HG02678 (cell line): ENCODE measurements around the gene SIPA1L3.

Source experiments
- ATAC-seq: cut with Tn5 transposase; IDR thresholded peaks from one replicate; pipeline ENCODE4 v1.9.1; 2021; ENCODE audit warnings: mild to moderate bottlenecking, moderate library complexity; ENCODE audit not compliant: unreplicated experiment

SIPA1L3 gene

DNA sequence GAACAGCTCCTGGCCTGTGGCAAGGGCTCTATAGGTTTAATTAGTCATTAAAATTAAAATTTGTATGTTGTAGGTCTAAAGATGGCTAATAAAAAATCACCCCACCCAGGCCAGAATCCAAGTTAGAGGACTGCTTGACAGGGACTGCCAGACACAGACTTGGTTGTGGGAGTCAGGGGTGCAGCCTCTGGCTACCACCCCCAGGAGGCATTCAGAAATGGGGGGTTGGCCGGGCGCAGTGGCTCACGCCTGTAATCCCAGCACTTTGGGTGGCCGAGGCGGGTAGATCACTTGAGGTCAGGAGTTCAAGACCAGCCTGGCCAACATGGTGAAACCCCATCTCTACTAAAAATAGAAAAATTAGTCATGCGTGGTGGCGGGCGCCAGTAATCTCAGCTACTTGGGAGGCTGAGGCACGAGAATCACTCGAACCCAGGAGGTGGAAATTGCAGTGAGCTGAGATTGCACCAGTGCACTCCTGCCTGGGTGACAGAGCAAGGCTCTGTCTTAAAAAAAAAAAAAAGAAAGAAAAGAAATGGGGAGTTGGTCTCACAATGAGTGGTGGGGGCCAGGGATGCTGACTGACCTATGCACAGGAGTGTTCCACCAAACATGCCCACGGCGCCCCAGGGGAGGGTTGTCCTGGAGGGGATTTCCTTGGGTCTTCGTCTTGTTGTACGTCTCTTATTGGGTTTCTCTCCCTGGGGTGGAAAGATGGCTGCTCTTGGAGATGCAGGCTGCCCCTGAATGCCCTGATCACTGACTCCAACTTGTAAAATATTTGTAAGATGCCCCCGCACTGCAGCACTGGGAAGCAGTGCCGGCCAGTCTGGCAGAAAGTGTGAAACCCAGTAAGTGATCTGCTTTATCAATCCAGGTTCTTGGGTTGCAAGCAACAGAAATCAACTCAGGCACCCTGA, 68.8 kb downstream of the SIPA1L3 start:
- ATAC-seq: no peak

DNA sequence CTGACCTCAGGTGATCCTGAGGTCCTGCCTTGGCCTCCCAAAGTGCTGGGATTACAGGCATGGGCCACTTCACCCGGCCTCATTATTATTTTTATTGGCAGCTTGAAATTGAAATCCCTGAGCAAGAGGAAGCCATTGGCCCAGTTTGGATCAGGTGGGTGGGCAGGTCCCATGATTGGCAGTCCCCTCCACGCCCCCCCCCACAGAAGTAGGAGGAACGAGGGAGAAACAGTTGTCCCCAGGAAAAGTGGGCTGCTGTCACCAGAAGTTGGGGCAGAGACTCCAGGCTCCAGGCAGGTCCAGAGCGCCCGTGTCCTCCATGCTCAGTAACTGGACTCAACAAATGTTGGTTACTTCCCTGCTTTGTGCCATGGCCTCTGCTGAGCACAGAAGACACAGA, 70.4 kb downstream of the SIPA1L3 start:
- no peak for ATAC-seq

GRCh38 chr19:37977992-37978391, 71.0 kb downstream of the SIPA1L3 start:
- no peak for ATAC-seq

DNA sequence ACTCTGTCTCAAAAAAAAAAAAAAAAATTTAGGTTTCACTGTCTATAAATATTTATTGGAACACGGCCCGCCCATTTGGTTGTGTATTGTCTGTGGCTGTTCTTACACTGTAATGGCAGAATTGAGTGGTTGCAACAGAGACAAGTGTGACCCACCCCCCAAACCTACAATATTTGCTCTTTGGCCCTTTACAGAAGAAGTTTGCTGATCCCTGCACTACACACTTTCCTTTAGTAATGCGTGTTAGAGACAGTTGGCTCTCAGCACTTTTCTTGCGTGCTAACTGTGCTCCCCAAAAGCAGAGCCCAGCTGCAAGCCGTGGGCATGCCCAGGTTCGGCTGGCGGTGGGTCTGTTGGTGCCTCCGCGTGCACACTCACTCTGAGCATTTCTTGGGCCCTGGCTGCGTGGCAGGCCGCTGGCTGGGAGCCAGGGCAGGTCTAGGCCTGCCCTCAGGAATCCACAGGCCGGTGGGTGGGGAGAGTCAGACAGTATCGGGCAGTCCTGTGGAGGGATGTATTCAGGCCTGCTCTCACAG, 72.6 kb downstream of the SIPA1L3 start:
- ATAC-seq: peak; percentile 43

DNA sequence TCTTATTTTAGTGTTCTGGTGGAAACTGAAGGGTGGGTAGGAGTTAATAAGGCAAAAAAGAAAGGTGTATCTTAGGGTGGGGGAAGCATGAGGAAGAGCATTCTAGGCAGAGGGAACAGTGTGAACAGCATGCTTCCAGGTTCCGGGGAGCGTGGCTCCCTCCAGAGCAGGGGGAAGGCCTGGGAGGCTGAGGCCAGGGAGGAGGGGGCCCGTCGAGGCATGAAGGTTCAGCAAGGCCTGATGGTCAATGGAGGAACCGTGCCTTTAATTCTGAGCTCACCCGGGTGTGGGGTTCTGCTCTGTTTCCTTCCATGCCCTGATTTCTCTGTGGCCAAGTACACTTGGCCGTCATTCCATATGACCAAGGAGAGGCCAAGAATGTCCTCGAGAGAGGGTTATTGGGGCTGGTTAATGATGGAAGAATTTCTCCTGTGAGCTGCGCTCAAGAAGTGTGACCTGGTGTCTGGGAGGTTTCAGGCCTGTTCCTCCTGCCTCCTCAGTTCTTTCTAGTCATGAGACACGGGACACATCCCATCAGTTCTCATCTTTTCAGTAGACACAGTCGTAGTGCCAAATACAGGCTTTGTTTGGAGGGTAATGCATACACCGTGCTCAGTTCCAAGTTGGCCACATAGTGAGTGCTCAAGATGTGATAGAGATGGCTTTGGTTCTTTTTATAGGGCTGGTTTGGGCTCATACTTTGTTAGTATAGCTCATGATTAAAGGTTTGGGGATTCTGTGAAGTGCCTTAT, 73.6 kb downstream of the SIPA1L3 start:
- ATAC-seq: no peak

- no peak for ATAC-seq
These were observed 74.9 kb downstream of the SIPA1L3 start for GRCh38 chr19:37981785-37982475.

DNA sequence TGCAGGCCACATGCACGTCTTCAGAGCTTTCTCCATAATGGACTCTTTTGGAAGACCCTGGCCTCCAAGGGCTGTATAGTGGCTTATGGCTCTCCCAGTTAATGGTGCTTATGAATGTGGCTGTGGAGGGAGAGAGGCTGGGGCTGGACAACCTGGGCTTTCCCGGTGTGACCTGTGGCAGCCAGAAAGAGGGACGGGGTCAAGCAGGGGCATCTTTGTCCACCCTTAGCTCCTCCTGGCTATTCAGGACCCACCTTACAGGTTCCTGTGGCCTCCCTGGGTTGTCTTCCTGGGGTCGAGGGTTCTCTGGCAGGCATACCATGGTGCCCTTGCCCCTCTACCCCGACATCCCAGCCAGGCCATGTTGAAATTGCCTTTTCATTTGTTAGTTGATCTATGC, 75.6 kb downstream of the SIPA1L3 start:
- no peak for ATAC-seq

- ATAC-seq: no peak
These were observed 76.1 kb downstream of the SIPA1L3 start for GRCh38 chr19:37983153-37983552.

- ATAC-seq: no peak
These were observed 76.9 kb downstream of the SIPA1L3 start for GRCh38 chr19:37983916-37984315.

DNA sequence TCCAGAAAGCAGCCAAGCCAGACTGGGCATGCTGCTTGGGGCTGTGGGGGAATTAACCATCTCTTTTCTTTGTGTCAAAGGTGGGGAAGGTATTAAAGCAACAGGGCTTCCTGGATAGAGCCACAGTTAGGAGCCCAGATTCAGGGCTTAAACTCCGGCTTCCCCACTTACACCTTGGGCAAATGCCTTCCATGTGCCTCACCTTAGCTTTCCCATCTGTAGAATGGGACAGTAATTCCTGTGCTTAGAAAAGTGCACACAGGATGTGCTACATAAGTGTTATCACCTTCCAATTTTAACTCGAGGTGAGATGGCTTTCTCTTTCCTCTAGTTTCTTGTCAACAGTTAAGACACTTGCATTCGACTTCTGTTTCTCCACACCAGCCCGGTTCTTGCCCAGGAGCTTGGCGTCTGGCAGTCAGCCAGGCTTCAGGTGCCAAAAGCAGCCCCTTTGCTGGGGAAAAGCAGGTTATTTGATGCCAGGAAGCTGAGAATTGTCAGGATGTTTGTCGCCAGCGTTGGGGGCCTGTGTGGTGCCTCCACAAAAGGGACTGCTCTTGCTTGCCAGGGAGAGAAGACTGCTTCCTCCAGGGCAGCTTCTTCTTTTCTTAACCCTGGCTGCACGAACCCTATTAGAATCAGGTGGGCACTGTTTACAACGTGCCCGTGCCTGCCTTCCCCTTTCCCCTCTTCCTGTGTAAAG, 79.2 kb downstream of the SIPA1L3 start:
- no peak for ATAC-seq

GRCh38 chr19:37987356-37988332, 80.6 kb downstream of the SIPA1L3 start:
- no peak for ATAC-seq

GRCh38 chr19:37988758-37989635, 82.0 kb downstream of the SIPA1L3 start:
- no peak for ATAC-seq

- ATAC-seq: no peak
These were observed 82.8 kb downstream of the SIPA1L3 start for GRCh38 chr19:37989855-37990254.

DNA sequence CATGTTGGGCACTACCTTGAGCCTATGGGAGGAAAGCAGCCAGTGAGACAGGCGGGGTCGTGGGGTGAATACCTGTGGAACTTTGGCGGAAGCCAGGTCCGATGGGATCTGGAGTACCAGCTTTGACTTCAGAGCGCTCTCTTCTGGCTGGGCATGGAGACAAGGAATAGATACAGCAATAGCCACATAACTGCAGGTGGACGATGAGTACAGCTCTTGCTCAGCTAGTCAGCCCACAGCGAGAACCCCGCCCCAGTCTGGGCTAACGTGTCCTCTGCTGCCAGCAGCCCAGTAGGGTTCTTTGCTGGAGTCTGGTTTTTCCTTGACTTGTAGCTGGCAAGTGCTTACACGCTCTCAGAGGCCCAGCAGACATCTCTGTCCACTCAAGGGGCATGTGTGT, 83.4 kb downstream of the SIPA1L3 start:
- no peak for ATAC-seq

- no peak for ATAC-seq
These were observed 84.3 kb downstream of the SIPA1L3 start for GRCh38 chr19:37991176-37991835.

- no peak for ATAC-seq
These were observed 84.8 kb downstream of the SIPA1L3 start for GRCh38 chr19:37991841-37992248.

DNA sequence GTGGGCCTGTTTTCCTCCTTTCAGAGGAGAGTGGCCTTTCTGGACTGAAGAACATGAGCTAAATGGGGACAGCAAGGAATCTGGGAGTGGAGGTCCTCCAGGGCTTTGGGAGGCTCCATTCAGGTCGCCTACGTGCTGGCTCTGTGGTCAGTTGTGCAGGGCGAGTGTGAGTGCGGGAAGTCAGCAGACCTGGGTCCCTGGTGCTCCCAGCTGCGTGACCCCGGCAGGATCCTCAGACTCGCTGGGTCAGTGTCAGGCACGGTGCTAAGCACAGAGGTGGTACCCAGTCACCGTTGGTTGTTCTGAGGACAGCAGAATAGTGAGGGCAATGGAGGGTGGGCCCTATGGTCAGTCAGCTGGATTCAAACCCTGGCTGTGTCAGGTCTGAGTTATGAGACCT, 85.8 kb downstream of the SIPA1L3 start:
- ATAC-seq: no peak

DNA sequence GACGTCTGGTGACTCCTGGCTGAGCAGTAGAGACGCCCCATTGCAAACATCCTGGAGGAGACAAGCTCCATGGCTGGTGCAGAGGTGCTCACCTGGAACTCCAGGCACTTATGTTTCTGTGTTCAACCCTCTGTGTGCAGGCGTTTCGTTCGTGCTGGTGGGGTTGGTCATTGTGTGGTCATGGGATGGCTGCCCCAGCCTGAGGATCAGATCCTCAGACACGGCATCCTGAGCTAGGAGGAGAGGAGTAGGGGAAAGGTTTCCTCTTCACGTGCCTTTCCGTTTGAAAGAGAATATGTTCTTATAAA, 87.8 kb downstream of the SIPA1L3 start:
- no peak for ATAC-seq
